HG03039 (cell line): Measurements from ENCODE around the gene ARVCF.

Source experiments
- ATAC-seq: cut with Tn5 transposase; IDR thresholded peaks from one replicate; pipeline ENCODE4 v1.9.1; 2021; ENCODE audit warnings: mild to moderate bottlenecking, moderate library complexity; ENCODE audit not compliant: unreplicated experiment

Gene ARVCF

DNA sequence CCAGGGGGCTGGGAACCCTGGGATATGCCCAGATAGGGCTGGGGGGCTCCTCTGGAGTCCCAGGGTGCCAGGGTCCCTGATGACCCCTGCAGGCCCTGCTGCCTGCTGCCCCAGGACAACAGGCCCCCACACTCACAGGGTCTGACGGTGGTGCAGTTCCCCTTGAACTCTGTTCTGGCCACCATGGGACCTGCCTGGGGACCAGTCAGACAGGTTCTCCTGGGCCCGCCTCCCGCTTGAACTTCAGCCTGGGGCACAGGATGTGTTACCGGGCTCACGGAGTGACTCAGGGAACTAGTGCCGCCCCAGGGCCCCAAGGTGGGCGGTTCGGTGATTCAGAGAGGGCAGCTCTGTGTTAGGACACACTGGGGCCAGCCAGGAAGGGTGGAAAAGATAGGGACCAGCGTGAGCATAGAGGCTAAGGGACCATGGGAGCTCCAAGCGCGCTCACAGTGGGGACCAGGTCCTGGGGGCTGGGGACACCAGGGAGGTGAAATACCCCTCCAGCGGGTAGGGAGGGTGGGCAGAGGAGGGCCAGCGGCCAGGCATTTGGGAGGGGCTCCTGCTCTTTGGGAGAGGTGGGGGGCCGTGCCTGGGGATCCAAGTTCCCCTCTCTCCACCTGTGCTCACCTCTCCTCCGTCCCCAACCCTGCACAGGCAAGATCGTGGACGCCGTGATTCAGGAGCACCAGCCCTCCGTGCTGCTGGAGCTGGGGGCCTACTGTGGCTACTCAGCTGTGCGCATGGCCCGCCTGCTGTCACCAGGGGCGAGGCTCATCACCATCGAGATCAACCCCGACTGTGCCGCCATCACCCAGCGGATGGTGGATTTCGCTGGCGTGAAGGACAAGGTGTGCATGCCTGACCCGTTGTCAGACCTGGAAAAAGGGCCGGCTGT is 53.5 kb downstream of the ARVCF start:
- no peak for ATAC-seq

DNA sequence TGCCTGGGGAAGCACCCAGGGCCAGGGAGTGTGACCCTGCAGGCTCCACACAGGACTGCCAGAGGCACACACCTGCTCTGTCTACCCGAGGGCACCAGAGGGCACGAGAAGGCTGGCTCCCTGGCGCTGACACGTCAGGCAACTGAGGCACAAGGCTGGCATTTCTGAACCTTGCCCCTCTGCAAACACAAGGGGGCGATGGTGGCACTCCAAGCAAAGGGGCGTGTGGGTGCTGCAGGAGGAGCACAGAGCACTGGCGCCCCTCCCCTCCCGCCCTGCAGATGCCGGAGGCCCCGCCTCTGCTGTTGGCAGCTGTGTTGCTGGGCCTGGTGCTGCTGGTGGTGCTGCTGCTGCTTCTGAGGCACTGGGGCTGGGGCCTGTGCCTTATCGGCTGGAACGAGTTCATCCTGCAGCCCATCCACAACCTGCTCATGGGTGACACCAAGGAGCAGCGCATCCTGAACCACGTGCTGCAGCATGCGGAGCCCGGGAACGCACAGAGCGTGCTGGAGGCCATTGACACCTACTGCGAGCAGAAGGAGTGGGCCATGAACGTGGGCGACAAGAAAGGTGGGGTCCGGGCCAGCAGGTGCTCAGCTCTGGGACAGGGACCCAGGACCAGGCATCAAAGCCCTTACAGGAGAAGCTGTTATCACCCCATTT is 54.2 kb downstream of the ARVCF start:
- ATAC-seq: no peak

DNA sequence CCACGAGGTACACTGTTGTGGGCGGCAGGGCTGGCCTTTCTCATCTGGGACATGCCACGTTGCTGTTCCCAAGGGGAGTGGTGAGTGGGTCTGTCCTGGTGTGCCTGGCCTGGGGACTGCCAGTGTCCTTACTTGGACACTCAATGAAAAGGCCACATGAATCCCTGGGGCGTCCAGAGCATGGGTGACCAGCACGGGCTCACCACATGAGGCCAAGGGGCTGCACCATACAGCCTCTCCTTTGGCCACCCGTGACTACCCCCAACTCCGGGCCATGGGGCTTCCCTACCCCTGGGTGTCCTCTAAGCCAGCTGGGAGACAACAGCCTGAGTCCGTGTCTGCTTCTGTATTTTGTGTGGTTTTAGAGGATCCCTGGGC is 54.8 kb downstream of the ARVCF start:
- no peak for ATAC-seq

GRCh38 chr22:19961201-19961580 is 55.4 kb downstream of the ARVCF start:
- ATAC-seq: no peak

DNA sequence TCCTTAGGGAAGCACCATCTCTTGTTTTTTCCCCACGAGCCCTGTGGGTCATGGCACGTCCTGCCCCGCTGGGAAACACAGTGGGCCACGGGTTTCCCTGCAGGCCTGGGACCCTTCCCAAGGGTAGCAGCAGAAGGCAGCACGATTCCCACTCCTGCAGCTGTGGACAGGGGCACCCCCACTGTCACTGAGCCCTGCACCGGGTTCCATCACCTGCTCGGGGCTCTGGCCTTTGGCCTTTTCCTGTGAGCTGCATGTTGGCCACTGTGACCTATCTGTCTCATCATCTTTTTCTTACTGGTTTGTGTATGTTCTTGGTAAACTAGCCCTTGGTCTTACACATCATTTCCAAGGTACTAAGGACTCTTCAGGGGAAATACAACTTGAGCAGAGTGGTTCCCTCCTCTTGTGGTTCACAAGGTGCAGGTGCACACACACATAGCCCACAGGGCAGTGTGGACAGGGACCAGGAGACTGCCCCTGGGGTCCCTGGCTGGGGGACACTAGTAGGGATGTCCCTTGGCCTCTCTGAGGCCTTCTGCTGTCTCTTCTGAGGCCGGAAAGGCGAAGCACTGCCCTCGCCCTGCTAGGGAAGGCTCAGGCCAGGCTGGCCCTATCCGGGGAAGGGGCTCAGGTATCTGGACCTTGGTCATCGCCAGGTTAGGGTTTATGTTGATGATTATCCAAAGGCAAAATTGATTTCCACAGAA is 56.0 kb downstream of the ARVCF start:
- ATAC-seq: no peak

- ATAC-seq: no peak
Measured at GRCh38 chr22:19959587-19960490, 56.8 kb downstream of the ARVCF start.

DNA sequence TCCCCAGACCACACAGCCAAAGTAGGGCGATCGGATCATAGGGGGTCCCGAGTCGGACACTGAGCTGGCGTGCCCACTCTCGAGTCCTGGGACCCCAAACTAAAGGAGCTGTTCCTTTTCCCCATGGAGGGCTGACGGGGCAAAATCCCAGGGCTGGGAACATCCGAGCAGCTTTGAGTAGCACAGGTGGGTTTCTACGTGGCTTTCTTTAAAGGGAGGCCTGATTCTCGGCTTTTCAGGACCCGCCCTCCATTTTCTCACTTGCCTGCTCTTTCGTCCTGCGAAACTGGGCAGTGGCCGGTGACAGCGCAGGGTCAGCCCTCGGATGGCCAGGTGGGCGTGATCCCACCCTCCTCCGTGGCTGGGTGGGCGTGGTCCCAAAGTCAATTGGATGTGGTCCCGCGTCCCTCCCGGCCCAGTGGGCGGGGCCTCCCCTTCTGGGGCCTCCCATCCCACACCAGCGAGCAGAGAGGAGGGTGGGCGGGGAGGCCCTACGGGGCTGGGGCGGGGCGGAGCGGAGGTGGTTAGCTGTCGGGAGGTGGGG is 57.5 kb downstream of the ARVCF start:
- ATAC-seq: no peak

DNA sequence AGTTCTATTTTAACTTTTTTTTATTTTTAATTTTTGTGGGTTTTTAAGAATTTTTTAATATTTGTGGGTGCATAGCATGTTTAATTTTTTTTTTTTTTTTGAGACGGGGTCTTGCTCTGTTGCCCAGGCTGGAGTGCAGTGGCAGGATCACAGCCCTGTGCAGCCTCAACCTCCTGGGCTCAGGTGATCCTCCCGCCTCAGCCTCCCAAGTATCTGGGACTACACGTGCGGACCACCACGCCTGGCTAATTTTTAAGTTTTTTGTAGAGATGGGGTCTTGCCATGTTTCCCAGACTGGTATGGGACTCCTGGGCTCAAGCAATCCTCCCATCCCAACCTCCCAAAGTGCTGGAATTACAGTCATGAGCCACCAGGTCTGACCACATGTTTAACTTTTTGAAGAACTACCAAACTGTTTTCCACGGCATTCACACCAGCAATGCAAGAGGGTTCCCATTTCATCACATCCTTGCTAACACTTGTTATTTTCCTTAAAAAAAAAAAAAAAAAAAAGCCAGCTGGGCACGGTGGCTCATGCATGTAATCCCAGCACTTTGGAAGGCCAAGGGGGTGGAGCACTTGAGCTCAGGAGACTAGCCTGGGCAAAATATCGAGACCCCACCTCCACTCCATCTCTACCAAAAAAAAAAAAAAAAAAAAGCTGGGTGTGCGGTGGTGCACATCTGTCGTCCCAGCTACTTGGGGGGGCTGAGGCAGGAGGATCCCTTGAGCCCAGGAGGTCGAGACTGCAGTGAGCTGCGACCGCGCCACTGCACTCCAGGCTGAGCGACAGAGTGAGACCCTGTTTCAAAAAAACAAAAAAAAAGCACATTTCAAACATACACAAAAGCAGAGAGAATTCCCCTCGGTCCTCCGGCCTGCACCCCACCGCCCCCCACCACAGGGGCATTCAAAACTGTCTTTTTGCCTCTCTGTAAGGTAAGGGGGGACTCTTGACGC is 58.3 kb downstream of the ARVCF start:
- no peak for ATAC-seq

- no peak for ATAC-seq
Measured at GRCh38 chr22:19957445-19957844, 59.2 kb downstream of the ARVCF start.

GRCh38 chr22:19955241-19956128 is 61.1 kb downstream of the ARVCF start:
- ATAC-seq: no peak

GRCh38 chr22:19951346-19951745 is 65.3 kb downstream of the ARVCF start:
- no peak for ATAC-seq

DNA sequence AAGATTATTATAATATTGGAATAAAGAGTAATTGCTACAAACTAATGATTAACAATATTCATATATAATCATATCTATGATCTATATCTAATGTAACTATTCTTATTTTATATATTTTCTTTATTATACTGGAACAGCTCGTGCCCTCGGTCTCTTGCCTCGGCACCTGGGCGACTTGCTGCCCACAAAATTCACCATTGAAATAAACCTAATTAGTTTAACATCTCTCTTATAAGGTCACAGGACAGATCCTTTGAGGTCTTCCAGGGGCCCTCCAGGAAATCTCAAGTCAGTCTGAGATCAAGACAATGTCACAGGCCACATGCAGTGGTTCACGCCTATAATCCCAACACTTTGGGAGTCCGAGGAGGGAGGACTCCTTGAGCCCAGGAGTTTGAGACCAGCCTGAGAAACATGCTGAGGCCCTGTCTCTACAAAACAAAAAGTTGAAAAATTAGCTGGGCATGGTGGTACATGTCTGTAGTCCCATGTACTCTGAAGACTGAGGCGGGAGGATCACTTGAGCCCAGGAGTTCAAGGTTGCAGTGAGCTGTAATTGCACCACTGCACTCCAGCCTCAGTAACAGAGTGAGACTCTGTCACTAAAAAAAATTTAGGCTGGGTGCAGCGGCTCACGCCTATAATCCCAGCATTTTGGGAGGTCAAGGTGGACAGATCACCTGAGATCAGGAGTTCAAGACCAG is 68.4 kb downstream of the ARVCF start:
- ATAC-seq: no peak

- ATAC-seq: no peak
Measured at GRCh38 chr22:19943082-19944026, 73.3 kb downstream of the ARVCF start.

- ATAC-seq: no peak
Measured at GRCh38 chr22:19942157-19943081, 74.2 kb downstream of the ARVCF start.

GRCh38 chr22:19941365-19942082 is 75.1 kb downstream of the ARVCF start, which contains the start of the genes COMT and TXNRD2:
Gene COMT (plus strand): TSS chr22:19941772. CDS start chr22:19962527, 20,755 bp downstream.
Gene TXNRD2 (minus strand): TSS chr22:19941818. CDS start chr22:19941803, 15 bp downstream.
- ATAC-seq: peak; percentile 67
